Lower lobe of right lung (tissue), 2 donors: ENCODE results near the gene SLC1A4. TPM values are rescaled to one million over a fixed set of nuclear protein-coding genes. Genes with fewer than 3 reads are reported as not detected.
"Not testable (repeated sequence)": the region's sequence is repeated elsewhere in the genome, so short reads cannot be mapped to it uniquely, and the experiment has no call there.

ENCODE experiments used
- ATAC-seq, 2 donors: fragments of 200-7000 bp; cut with Tn5 transposase; one replicate each; pipeline ENCODE4 v1.9.1; 2020 to 2022; ENCODE audit warnings: mild to moderate bottlenecking in 2 of 2, moderate library complexity in 2 of 2
- DNase-seq: peaks from one replicate; pipeline ENCODE4 v3.0.0-alpha.2; 2020
- H3K27ac ChIP-seq: fragments of 200-600 bp; one replicate; pipeline ENCODE4 v1.8.0; 2022
- H3K27me3 ChIP-seq: fragments of 200-600 bp; one replicate; pipeline ENCODE4 v1.8.0; 2022; ENCODE audit warnings: low read depth
- H3K36me3 ChIP-seq: fragments of 200-600 bp; one replicate; pipeline ENCODE4 v1.8.0; 2022; ENCODE audit warnings: mild to moderate bottlenecking
- H3K4me1 ChIP-seq: fragments of 200-600 bp; one replicate; pipeline ENCODE4 v1.8.0; 2022
- H3K4me3 ChIP-seq: fragments of 200-600 bp; one replicate; pipeline ENCODE4 v1.8.0; 2022; ENCODE audit warnings: mild to moderate bottlenecking
- H3K9me3 ChIP-seq: fragments of 200-600 bp; one replicate; pipeline ENCODE4 v1.8.0; 2022
- intact Hi-C: fragments of 100-400 bp; cut with DNase I; formaldehyde crosslinking; loops from one replicate; pipeline ENCODE4 v1.11.0; 2022
- total RNA-seq: library from RNA; stranded (reverse); fragmentation: NEBNext Ultra II Directional; extraction: Animal tissue kit (Norgen Biotek cat#: 25700); gene quantifications from one replicate; pipeline ENCODE4 v1.2.1, GENCODE V29; 2021
- TF ChIP-seq, protein P1 (sequence below): fragments of 200-600 bp; IDR thresholded peaks from one replicate; pipeline ENCODE4 v1.8.0; 2022; ENCODE audit warnings: antibody characterized with exemption, mild to moderate bottlenecking
- donor health status: DM: no; HTN: yes; CAD: no; lungs with severe emphysema.

Gene SLC1A4
- total RNA-seq, 1 donor from 2014 or later: 9.7 TPM

DNA sequence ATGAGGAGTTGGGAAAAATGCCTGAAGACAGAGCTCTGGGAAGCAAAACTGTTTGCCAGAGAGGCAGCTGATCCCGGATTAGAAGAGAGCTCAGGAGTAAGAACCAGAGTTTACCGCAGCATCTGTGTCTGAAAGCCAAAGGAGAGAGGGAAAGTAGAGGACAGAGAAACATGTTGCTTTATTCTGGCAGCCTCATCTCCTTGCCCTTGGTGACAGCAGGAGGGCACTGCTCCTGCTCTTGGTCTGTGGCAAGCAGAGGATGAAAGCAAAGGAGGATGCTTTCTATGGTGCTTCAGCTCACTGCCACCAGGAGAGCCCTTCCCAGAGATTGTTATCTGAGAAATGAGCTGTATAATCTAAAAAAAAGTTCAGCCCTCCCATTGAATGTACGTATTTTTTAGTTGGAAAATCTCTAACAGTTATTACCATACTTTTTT, 7.7 kb downstream of the SLC1A4 start:
- no peak for ATAC-seq
- H3K9me3 ChIP-seq: no peaks in the 10 kb centered on the region
- no peak overlapping the region for H3K4me3 ChIP-seq
- no peak overlapping the region for H3K27ac ChIP-seq
- DNase-seq: no peak
- H3K4me1 ChIP-seq: peaks cover 8% of the 10 kb centered on the region
- intact Hi-C loops: no loop called here
- H3K27me3 ChIP-seq: no peaks in the 10 kb centered on the region
- TF ChIP-seq, protein P1, sequence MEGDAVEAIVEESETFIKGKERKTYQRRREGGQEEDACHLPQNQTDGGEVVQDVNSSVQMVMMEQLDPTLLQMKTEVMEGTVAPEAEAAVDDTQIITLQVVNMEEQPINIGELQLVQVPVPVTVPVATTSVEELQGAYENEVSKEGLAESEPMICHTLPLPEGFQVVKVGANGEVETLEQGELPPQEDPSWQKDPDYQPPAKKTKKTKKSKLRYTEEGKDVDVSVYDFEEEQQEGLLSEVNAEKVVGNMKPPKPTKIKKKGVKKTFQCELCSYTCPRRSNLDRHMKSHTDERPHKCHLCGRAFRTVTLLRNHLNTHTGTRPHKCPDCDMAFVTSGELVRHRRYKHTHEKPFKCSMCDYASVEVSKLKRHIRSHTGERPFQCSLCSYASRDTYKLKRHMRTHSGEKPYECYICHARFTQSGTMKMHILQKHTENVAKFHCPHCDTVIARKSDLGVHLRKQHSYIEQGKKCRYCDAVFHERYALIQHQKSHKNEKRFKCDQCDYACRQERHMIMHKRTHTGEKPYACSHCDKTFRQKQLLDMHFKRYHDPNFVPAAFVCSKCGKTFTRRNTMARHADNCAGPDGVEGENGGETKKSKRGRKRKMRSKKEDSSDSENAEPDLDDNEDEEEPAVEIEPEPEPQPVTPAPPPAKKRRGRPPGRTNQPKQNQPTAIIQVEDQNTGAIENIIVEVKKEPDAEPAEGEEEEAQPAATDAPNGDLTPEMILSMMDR: no peak
- no peaks in the 10 kb centered on the region for H3K36me3 ChIP-seq

DNA sequence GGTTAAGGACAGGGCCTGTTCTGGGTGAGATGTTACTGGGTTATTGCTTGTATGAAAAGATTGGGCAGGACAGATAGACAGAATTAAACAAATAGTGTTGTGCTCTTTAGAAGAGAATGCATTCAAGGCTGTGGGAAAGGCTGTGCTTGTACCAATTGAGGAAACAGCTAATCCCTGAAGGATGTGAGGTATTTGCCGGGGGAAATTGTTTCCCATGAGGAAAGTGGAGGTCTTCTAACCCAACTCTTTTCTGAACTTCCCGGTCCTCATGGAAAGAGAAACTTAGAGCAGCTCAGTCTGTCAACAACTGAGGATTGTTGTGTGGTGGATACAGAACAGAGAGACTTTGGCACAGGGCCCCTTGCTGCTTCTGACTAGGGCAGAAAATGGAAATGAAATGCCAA, 9.5 kb downstream of the SLC1A4 start:
- Histone ChIP-seq H3K4me3 (no peak overlapping the region), H3K4me1 (peaks cover 8% of the 10 kb centered on the region), H3K27me3 (no peaks in the 10 kb centered on the region), H3K36me3 (no peaks in the 10 kb centered on the region), H3K9me3 (no peaks in the 10 kb centered on the region), H3K27ac (no peak overlapping the region)
- DNase-seq (no peak), ATAC-seq (no peak)
- intact Hi-C loops: no loop called here
- TF ChIP-seq, protein P1: no peak

DNA sequence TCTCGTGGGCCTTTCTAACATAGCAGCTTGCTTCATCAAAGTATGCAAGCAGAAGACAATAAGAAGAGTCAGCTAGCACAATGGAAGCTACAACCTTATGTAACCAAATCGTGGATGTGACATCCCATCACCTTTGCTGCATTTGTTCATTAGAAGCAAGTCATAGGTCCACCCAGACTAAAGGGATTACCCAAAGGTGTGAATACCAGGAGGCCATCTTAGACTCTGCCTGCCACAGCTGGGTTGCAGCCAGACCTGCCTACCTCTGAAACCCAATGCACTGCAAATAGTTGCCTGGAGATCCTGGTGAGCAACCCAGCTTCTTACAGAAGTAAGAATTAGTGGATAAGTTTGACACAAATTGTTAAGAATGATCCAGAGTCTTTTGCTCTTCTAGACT, 10.6 kb downstream of the SLC1A4 start:
- ATAC-seq (no peak), DNase-seq (no peak)

DNA sequence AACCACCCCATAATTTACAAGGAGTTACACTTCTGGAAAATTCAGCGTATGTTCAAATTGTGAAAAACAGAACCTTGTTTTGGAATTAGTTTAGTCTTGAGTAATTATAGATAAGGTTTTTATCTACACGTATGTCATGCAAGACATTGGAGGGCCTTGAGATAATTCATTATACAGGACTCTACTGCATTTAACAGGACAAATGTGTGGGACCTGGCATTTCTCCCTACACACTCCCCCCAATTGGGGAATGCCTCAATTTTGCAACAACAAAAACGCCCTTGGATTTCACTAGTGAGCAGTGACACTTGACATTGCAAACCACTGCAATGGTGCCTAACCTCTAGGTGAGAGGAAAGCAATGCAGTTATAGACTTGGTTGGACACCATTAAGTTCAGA, 11.4 kb downstream of the SLC1A4 start:
- ATAC-seq (no peak), DNase-seq (no peak)
- no peaks in the 10 kb centered on the region for H3K9me3 ChIP-seq
- H3K36me3 ChIP-seq: no peaks in the 10 kb centered on the region
- TF ChIP-seq, protein P1: no peak
- intact Hi-C loops: no loop called here
- H3K4me1 ChIP-seq: peaks cover 8% of the 10 kb centered on the region
- H3K4me3 ChIP-seq: no peak overlapping the region
- no peak overlapping the region for H3K27ac ChIP-seq
- no peaks in the 10 kb centered on the region for H3K27me3 ChIP-seq

More for the DNA sequence above, 10.6 kb downstream of the SLC1A4 start:
- Histone ChIP-seq H3K36me3 (no peaks in the 10 kb centered on the region), H3K4me1 (peaks cover 8% of the 10 kb centered on the region), H3K27ac (no peak overlapping the region), H3K9me3 (no peaks in the 10 kb centered on the region), H3K27me3 (no peaks in the 10 kb centered on the region), H3K4me3 (no peak overlapping the region)
- TF ChIP-seq, protein P1: no peak
- intact Hi-C loops: no loop called here

DNA sequence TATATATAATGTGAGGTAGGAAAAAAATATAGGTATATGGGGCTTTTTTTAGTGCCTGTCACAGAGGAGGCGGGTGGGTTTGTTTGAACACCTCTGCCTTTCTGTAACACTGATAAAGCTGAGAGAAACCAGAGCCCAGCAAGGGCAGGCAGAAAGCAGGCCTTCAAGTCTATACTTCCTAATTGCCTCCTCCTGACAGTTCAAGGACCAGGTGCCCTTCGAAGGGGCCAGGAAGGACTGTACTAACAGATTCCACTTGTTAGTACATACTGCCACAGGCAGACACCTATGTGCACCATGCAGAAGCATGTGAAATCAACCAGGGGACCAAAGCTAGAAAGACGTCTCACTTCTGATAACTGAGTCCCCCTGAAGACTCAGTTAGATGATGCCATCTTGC, 13.8 kb downstream of the SLC1A4 start:
- no peak overlapping the region for H3K4me3 ChIP-seq
- TF ChIP-seq, protein P1: no peak
- H3K36me3 ChIP-seq: no peaks in the 10 kb centered on the region
- intact Hi-C loops: no loop called here
- ATAC-seq (no peak), DNase-seq (no peak)
- H3K9me3 ChIP-seq: no peaks in the 10 kb centered on the region
- H3K4me1 ChIP-seq: peaks cover 8% of the 10 kb centered on the region
- no peaks in the 10 kb centered on the region for H3K27me3 ChIP-seq
- no peak overlapping the region for H3K27ac ChIP-seq

DNA sequence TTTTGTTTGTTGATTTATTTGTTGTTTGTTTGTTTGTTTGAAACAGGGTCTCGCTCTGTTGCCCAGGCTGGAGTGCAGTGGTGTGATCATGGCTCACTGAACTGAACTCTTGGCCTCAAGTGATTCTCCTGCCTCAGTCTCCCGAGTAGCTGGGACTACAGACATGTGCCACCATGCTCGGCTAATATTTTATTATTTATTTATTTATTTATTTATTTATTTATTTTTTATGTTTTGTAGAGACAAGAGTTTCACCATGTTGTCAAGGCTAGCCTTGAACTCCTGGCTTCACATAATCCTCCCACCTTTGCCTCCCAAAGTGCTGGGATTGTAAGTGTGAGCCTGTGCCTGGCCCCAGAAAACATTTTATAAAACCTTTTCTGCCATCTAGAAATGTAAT, 15.0 kb downstream of the SLC1A4 start:
- DNase-seq, H3K36me3 ChIP-seq, H3K27me3 ChIP-seq, H3K4me1 ChIP-seq, intact Hi-C loops, ATAC-seq, H3K9me3 ChIP-seq, H3K4me3 ChIP-seq, H3K27ac ChIP-seq: not testable (repeated sequence)
